ENCODE results near the gene TMEM201.
"Not testable (repeated sequence)": the region's sequence is repeated elsewhere in the genome, so short reads cannot be mapped to it uniquely, and the experiment has no call there.

The TMEM201 gene

DNA sequence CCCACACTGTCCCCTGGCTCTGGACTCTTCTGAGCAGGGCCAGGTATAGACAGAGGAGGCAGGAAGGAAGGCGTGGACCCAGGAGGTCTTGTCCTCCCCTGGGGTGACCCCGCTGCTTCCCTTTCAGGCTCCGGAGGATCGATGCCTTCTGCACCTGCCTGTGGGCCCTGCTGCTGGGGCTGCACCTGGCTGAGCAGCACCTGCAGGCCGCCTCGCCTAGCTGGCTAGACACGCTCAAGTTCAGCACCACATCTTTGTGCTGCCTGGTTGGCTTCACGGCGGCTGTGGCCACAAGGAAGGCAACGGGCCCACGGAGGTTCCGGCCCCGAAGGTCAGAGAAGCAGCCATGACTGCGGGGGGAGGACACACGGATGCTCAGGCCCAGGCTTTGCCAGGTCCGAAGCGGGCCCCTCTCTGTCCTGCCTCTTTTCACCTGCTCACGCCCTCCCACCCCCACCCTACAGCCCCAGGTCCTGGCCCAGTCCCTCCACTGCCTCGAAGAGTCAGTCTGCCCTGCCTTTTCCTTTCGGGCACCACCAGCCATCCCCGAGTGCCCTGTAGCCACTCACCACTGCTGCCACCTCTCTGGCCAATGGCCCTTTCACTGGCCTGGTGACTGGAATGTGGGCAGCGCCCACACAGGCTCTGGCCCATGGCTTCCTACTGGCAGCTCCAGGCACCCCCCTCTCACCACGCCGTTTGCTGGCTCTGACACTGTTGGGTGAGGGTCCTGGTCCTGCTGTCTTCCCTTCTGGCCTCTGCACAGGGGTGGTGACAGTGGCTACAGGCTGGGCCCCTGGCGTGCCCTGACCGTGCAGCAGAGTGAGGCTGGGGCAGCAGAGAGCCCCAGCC lies 13.5 kb downstream of the TMEM201 start:
- DNase-seq, result no peak

DNA sequence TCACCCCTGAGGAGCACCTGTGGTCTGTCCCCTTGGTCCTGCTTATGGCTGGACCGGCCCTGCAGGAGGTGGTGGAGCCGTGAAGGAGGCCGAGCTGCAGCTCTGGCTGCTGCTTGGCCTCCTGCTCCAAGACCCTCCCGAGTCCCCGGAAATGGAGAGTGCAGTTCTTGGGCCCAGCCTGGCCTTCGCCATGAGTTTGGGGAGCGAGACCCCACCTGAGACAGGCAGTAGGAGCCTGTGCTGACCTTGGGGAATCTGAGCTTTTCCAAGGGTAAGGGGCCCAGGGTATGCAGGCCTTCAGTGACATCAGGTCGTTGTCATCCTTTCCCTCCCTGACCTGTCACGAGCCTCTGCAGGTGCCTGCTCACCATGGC lies 14.1 kb downstream of the TMEM201 start:
- no peak for DNase-seq

DNA sequence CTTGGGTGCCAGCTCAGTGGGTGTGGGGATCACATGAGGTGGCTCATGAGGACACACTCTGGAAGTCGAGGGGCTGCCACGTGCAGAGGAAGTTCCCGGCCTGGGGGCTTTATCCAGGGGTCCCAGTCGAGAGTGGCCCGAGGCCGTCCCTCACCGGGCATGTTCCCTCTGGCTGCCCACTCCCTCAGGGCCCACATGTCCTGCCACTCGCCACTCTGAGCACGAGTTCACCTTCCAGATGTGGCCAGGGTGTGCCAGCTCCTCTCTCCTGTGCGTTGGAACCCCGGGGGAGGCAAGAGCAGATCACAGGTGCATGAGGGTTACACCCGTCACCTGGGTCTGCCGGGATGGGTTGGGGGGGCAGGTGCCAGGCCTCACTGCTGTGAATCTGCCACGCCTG lies 14.6 kb downstream of the TMEM201 start:
- DNase-seq, result no peak

DNA sequence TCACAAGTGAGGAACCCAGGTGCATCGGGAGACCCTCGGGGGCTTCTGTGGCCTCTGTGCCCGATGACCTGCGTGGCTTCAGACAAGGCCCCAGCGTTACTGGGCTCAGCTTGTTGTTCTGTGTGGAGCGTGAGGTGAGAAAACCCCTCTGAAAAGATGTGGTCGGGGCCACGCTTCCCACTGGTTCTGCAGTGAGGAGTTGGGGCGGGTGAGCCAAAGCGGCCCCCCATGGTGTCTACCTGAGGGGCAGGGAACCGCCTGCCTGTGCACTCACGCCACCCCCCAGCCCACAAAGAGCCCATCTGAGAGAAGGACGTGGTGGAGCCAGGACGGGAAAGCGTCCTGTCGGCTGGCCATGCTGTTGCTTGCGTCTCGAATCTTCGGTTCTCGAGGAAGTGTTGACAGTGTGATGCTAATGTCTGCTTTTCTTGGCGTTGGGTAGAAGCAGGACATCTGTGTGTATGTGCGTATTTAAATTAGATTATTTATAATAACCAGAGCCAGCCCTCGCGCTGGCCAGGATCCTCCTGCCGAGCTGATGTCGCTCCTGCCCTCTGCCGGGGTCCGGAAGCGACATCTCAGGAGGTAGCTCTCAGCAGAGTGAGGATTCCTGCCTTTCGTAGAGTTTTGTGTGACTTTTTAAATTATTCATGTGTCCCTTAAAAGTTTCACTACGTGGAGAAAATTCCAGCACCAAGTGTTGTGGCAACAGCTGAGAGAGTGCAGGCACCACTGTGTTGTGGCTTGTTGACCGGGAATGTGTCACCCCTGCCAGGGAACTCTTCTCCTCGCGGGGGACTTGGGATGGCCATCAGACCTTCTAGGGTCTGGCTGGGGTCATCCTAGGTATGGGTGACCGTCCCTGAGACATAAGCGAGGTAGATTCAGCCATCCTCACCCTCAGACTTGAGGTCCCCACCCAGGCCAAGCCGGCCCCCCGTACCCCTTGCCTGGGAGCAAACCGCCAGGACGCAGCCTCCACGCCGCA lies 15.3 kb downstream of the TMEM201 start:
- DNase-seq, result no peak

DNA sequence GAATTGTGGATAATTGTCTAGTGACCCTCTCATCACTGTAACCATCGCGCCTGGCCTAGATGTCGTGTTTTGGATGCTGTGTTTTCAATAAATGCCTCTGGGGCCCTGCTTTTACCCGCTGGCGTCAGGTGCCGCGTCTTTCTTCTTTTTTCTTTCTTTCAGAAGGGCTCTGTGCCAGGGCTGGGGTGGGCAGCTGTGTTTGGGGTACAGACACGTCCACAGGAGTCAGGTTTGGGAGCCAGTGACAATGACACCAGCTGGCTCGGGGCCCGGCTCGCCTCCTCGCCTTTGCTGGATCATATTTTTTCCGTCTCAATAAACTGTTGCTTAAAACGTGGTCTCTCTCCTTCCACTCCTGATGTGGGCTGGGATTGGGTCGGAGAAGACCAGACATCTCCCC lies 16.1 kb downstream of the TMEM201 start:
- DNase-seq, result no peak

DNA sequence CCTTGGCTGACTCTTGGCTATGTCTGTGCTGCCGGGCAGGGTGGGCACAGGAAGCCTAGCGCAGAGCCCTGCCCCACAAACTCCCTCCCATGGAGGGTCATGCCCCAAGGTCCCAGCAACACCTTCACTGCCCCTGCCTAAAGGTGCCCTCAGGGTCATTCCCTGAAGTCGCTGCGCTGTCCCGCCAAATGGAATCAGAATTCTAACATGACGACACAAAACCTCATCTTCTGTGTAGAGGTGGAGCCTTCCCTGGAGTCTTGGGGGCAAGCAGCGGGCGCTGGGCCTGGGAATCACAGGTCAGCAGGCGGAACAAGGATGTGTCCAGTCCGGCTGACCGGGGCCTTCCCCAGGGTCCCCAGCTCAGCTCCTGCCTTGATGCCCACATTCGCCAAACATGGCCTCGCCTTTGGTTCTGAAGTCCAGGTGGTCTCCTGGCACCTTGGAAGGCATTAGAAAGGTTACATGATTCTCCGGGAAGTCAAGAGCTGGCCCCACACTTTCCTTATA lies 17.3 kb downstream of the TMEM201 start:
- no peak for DNase-seq

DNA sequence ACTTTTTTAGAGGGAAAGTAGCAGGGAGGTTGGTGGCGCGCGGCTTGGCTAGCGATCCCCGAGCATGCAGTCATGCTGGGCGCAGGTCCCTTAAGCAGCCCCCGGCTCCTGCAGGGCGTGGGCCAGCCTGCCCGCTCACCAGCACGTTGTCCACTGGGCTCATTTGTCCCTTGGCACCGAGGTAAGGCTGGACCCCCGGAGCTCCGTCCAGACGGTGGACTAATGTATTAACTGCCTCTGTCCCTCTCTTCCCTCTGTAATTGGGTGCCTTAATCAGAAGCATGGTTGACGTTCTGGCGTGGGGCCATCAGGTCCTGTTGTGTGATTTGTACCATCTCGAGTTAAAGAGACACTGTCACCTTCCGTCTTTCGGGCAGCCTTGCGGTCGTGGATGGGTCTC lies 17.7 kb downstream of the TMEM201 start:
- no peak for DNase-seq

DNA sequence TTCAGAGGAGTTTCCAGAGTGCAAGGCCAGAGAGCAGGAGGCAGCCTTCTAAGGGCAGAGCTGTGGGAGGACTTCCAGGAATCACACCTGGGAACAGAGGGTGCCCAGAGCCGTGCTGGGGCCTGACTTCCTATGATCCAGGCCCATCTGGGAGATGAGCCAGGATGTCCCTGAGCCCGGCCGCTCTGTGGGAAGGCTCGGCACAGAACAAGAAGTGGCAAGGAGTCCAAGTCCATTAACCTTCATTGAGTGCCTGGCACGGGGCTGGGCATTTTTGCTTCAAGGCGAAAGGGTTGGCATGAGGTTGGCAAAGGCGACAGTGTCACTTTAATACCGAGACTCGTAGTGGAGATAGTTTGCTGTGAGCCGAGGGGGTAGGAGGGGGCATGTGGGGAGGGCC lies 18.2 kb downstream of the TMEM201 start:
- DNase-seq, result no peak

DNA sequence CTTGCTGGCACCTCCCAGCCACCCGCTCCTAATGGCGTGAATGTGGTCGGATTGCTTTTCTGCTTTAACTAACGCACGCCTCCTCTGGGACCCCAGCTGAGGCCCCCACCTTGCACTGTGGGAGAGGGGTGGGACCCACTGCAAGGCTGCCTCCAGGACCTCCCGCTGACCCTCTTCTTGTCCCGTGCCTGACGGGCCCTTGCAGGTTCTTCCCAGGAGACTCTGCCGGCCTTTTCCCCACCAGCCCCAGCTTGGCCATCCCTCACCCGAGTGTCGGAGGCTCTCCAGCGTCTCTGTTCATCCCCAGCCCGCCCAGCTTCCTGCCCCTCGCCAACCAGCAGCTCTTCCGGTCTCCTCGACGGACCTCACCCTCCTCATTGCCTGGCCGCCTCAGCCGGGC lies 18.6 kb downstream of the TMEM201 start:
- DNase-seq, result no peak

DNA sequence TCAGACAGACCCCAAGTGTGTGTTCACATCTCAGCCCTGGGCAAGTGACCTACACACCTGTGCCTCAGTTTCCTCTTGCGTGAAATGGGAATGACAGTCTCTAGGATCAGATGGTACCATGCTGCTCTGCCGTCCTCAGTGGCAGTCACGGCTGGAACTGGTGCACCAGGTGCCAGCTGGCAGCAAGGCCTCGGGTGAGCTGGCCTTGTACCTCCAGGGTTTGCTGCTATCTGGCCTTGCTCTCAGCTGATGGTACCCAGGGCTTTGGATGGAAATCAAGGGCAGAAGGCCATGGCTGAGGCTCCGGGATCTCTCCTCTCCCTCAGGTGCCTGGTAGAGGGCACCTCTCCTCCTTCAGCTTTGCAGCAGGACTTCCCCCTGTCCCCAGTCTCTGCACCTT lies 21.3 kb downstream of the TMEM201 start:
- DNase-seq, result no peak

DNA sequence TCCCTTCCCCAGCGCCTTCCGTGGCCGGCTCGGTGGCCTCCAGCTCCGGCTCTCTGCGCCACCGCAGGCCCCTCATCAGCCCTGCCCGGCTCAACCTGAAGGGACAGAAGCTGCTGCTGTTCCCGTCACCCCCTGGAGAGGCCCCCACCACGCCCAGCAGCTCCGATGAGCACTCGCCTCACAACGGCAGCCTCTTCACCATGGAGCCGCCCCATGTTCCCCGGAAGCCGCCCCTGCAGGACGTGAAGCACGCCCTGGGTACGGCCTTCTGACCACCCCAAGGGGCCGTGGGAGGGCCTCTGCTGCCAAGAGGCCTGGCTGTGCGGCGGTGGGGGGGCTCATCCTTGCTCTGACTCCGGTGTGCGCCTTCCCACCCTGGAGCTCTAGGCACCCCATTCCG lies 21.8 kb downstream of the TMEM201 start:
- DNase-seq, result no peak

DNA sequence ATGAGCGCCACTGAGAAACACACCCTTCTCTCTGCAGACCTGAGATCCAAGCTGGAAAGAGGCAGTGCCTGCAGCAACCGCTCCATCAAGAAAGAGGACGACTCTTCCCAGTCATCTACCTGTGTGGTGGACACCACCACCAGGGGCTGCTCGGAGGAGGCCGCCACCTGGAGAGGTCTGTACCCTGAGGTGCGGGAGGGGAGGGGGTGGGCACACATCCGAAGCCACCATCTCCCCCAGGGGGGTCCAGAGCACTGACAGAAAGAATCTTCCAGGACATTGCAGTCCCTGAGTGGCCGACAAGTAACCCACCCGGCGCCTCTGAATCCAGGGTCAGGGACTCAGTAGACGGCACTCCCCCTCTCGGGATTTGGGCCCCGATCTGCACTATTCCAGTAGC lies 23.0 kb downstream of the TMEM201 start:
- no peak for DNase-seq

DNA sequence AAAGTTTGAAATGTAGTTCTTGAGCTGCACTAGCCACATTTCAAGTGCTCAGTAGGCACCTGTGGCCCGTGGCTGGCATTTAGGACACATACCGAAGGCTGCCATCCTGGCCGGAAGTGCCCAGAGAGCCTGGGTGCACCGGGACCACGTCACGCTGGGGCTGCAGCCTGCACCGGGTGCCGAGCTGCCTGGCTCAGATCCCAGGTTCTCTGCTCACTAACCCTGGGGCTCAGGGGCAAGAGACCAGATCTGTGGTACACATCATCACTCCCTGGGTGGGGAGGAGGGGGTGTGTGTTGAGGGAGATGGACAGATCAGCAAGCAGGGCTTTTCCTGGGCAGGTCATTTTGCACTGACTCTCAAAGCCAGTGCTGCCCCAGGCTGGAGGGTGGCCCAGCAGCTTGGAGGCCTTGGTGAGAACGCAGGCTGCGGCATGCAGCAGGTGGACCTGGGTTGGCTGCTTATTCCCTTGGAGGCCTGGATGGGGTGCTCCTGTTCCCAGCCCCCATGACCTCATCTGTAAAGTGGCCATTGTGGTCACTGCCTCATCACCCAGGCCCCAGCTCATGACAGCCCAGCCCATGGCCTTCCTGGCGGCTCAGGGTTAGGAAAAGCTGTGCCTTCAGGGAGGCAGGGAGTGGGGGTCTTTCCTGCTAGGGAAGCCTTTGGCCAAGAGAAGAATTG lies 23.6 kb downstream of the TMEM201 start:
- no peak for DNase-seq

DNA sequence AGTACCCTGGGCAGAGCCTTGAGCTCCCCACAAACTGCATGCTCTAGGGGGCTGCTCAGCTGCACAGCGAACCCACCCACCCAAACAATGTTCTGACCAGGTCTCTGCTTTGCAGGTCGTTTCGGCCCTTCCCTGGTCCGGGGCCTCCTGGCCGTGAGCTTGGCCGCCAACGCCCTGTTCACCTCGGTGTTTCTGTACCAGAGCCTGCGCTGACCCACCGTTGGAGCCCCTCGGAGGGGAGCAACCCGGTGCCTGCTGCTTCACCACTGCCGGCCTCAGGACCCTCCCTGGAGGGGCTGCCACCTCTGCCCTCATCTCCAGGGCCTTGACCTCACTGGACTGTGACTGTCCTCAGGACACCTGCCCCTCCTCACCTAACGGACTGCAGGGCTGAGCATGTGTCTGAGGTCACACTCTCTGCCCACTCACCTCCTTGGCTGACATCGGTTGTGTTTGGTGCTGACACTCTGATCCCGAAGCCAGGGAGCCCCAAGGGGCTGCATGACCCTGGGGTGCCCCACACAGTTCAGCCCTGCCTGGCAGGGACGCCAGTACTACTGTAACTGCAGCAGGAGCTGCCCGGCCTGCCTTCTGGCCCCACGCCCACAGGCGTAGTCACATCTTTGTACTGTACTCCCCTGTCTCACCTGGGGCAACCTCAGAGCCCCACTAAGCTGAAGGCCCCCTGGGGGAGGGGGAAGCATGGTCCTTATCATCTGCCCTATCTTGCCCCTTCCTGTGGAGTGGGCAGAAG lies 24.3 kb downstream of the TMEM201 start:
- no peak for DNase-seq

DNA sequence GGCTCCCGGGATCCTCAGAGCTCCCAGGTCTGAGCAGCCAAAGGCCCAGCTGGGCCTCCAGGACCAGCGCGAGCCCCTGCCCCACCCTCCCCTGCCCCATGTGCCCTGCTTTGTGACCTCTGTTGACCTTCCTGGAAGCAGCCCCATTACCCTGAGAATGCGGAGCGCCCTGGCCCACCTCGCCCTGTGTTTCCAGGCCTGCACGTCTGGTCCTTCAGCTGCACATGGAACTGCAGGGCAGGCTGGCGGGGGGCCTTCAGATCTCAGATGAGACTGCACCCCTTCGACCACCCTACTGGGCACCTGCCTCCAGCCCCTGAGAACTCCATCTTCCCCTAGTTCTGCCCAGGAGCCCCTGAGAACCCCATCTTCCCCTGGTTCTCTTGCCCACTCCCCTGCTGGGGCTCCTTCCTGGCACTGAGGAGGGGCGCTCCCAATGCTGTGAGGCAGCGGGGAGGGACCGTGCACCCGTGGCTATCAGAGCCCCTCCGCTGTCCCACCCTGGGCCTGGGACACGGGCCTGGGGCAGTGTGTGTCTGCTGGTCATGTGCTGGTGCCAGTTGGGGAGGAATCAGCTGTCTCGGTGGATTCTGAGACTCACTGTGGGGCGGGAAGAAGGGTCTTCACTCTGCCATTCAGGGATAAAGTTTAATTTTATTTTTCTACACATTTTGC lies 25.1 kb downstream of the TMEM201 start:
- DNase-seq, result no peak

DNA sequence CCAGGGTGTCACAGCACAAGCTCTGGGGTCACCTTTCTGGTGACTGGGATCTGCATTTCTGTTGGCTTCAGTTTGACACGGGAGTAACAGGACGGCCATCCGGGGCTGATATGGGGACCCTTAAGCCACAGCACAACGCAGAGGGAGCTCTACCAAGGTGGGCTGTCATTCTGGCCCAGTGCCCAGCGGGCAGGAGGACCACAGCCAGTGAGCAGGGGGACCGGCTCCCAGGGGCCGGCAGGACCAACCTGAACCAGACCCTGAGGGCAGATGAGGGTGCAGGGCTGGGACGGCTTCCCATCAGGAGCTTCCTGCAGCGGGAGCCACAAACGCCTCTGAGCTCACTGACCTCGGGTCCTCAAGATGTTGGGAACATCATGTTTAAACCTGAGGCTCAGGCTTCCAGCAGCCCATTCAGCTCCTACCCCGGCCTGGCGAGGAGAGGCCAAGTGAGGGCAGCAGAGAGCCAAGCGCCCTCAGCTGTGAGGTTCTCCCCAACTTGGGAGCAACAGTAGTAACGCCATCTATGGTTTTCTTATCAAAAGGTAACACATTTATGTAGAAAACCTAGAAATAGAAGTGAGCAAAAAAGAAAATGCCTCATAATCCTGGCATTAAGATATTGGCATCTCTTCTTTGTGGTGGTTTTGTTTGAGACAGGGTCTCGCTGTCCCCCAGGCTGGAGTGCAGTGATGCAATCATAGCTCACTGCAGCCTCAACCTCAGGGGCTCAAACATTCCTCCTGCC lies 26.8 kb downstream of the TMEM201 start:
- peak; percentile 45 for DNase-seq

DNA sequence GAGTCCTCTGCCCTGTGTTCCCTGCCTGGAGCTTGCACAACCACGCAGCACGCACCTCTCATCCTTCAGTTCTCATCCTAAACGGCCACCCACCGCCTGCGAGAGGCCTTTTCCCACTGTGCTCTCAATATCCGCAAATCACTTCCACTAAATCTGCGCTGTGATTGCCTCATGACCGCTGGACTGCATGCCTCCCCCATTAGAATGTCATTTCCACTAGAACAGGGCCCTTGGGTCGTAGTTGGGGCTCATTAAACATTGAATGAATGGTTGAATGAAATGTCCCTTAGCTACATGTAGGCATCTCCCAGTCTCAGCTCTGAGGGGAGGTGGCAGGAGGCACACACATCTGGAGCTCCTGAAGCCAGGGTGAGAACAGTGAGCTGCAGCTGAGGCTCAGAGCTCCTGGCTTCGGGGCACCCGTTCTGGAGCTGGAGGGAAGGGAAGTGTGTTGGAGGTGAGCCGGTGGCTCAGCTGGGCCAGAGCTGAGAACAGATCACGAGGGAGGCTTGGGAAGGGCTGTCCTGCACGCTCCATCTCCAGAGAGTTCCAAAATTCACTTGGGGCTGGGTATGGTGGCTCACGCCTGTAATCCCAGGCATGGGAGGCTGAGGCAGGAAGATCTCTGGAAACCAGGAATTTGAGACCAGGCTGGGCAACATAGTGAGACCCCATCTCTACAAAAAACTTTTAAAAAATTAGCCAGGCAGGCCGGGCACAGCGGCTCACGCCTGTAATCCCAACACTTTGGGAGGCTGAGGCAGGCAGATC lies 30.4 kb downstream of the TMEM201 start:
- no peak for DNase-seq

DNA sequence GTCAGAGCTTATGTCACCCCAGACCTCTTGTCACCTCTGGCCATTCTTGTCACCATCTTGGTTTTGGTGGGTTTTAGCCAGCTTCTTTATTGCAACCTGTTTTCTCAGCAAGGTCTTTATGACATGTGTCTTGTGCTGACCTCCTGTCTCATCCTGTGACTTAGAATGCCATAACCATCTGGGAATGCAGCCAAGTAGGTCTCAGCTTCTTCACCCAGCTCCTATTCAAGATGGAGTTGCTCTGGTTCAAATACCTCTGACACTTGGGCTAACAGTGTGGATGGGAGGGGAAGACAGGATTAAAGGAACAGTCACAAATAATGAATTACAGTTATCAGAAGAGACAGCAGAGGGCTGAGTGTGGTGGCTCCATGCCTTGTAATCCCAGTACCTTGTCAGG lies 32.3 kb downstream of the TMEM201 start:
- DNase-seq, result no peak

DNA sequence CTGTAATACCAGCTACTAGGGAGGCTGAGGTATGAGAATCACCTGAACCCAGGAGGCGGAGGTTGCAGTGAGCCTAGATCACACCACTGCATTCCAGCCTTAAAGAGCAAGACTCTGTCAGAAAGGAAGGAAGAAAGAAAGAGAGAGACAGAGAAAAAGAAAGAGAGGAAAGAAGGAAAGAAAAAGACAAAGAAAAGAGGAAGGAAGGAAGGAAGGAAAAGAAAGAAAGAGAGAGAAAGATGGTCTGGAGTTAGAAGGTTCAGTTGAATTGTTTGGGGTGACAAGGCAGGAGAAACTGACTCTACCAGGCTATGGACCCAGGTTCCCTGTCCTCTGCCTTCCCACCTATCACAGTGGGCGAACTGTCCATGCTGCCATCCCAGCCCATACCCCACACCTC lies 35.4 kb downstream of the TMEM201 start:
- DNase-seq, result no peak

DNA sequence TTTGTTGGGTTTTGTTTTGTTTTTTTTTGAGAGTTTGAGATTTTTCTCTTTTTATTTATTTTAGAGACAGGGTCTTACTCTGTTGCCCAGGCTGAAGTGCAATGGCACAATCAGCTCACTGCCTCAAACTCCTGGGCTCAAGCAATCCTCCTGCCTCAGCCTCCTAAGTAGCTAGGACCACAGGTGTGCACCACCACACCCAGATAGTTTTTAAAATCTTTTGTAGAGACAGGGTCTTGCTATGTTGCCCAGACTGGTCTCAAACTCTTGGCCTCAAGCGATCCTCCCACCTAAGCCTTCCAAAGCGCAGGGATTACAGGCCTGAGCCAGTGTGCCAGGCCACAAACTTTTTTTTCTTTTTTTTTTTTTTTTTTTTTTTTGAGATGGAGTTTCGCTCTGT lies 36.3 kb downstream of the TMEM201 start:
- DNase-seq, result not testable (repeated sequence)

All from stimulated activated CD4-positive, alpha-beta T cell treated with anti-CD3 and anti-CD28 coated beads, Interleukin-1b, Interleukin-23, amount 100 ng/mL, for 48 hours (primary cell).